ENCODE measurements around the gene LCLAT1. TPM values are rescaled to one million over a fixed set of nuclear protein-coding genes. Genes with fewer than 3 reads are reported as not detected.

Gene LCLAT1
- total RNA-seq, 1 donor from 2014 or later = 27.7 TPM

- Mint-ChIP-seq H3K27me3 (ENCODE audit: low read depth) (no peaks in the 10 kb centered on the region), H3K36me3 (ENCODE audit: low read depth) (peaks cover 6% of the 10 kb centered on the region), H3K27ac (ENCODE audit: unreplicated experiment) (no peak overlapping the region), H3K4me3 (no peak overlapping the region), H3K9me3 (peaks cover 2% of the 10 kb centered on the region), H3K4me1 (no peaks in the 10 kb centered on the region)
- TF ChIP-seq CTCF (conservative IDR thresholded peaks at IDR 0.05) = no peak
- no peak for DNase-seq (ENCODE audit: low read depth, low spot score)
Observed at GRCh38 chr2:30456106-30456505, 9.1 kb downstream of the LCLAT1 start.

GRCh38 chr2:30456579-30456978, 9.5 kb downstream of the LCLAT1 start:
- H3K4me3 Mint-ChIP-seq = no peak overlapping the region
- no peaks in the 10 kb centered on the region for H3K4me1 Mint-ChIP-seq
- no peak overlapping the region for H3K27ac Mint-ChIP-seq (ENCODE audit: unreplicated experiment)
- no peak for DNase-seq (ENCODE audit: low read depth, low spot score)
- TF ChIP-seq CTCF (conservative IDR thresholded peaks at IDR 0.05) = no peak
- H3K9me3 Mint-ChIP-seq = peaks cover 2% of the 10 kb centered on the region
- no peaks in the 10 kb centered on the region for H3K27me3 Mint-ChIP-seq (ENCODE audit: low read depth)
- peaks cover 8% of the 10 kb centered on the region for H3K36me3 Mint-ChIP-seq (ENCODE audit: low read depth)

GRCh38 chr2:30457296-30457695, 10.2 kb downstream of the LCLAT1 start:
- H3K9me3 Mint-ChIP-seq = peaks cover 2% of the 10 kb centered on the region
- DNase-seq (ENCODE audit: low read depth, low spot score) = no peak
- no peaks in the 10 kb centered on the region for H3K27me3 Mint-ChIP-seq (ENCODE audit: low read depth)
- no peak overlapping the region for H3K27ac Mint-ChIP-seq (ENCODE audit: unreplicated experiment)
- peaks cover 4% of the 10 kb centered on the region for H3K4me1 Mint-ChIP-seq
- H3K4me3 Mint-ChIP-seq = no peak overlapping the region
- H3K36me3 Mint-ChIP-seq (ENCODE audit: low read depth) = peaks cover 8% of the 10 kb centered on the region
- TF ChIP-seq CTCF (conservative IDR thresholded peaks at IDR 0.05) = no peak

GRCh38 chr2:30459140-30459539, 12.1 kb downstream of the LCLAT1 start:
- TF ChIP-seq CTCF (conservative IDR thresholded peaks at IDR 0.05) = no peak
- H3K4me3 Mint-ChIP-seq = no peak overlapping the region
- H3K36me3 Mint-ChIP-seq (ENCODE audit: low read depth) = peaks cover 8% of the 10 kb centered on the region
- DNase-seq (ENCODE audit: low read depth, low spot score) = no peak
- peaks cover 2% of the 10 kb centered on the region for H3K9me3 Mint-ChIP-seq
- H3K27ac Mint-ChIP-seq (ENCODE audit: unreplicated experiment) = no peak overlapping the region
- H3K4me1 Mint-ChIP-seq = peaks cover 11% of the 10 kb centered on the region
- no peaks in the 10 kb centered on the region for H3K27me3 Mint-ChIP-seq (ENCODE audit: low read depth)

GRCh38 chr2:30462131-30462857, 15.2 kb downstream of the LCLAT1 start:
- Mint-ChIP-seq H3K27ac (ENCODE audit: unreplicated experiment) (no peak overlapping the region), H3K4me3 (no peak overlapping the region), H3K27me3 (ENCODE audit: low read depth) (no peaks in the 10 kb centered on the region), H3K36me3 (ENCODE audit: low read depth) (peaks cover 8% of the 10 kb centered on the region), H3K4me1 (peaks cover 20% of the 10 kb centered on the region), H3K9me3 (peaks cover 2% of the 10 kb centered on the region)
- no peak for DNase-seq (ENCODE audit: low read depth, low spot score)
- TF ChIP-seq CTCF (conservative IDR thresholded peaks at IDR 0.05) = no peak
